H1 (cell line): ENCODE measurements around the gene UBE2F. TPM values are rescaled to one million over a fixed set of nuclear protein-coding genes. Genes with fewer than 3 reads are reported as not detected.

Experiments used
- CTCF ChIA-PET: fragments of 300-600 bp; sonication (Branson Sonifier 250); formaldehyde crosslinking; loops from one replicate; lab custom pipeline; 2021; ENCODE audit not compliant: partially characterized antibody; lab: Charles Lee
- POLR2A ChIA-PET: fragments of 300-600 bp; sonication (Branson Sonifier 250); formaldehyde crosslinking; loops from one replicate; lab custom pipeline; 2021; ENCODE audit warnings: inconsistent platforms; ENCODE audit not compliant: partially characterized antibody; lab: Charles Lee
- DNase-seq, 2 experiments: peaks; one replicate each; pipeline versions ENCODE4 v3.0.0 to v3.0.0-alpha.2; 2010 to 2022; ENCODE audit warnings: low spot score in 2 of 2, low read depth in 1 of 2, mixed read lengths in 1 of 2
- FAIRE-seq: peaks from 2 replicates; lab custom pipeline; 2011; peaks lifted over from hg19 to GRCh38; lab: Jason Lieb, UNC
- H2AFZ ChIP-seq: 2 replicates; pipeline ENCODE4 v1.8.1; 2012; ENCODE audit warnings: low read length, inconsistent platforms
- H2AK5ac ChIP-seq: 2 replicates; pipeline ENCODE4 v1.6.1; 2013; ENCODE audit warnings: low read depth, low read length
- H2BK120ac ChIP-seq: replicated peaks from 2 replicates; pipeline ENCODE3; 2013; ENCODE audit warnings: low read depth, low read length, inconsistent platforms
- H2BK12ac ChIP-seq: 2 replicates; pipeline ENCODE4 v1.6.1; 2013; ENCODE audit warnings: low read depth, low read length
- H2BK15ac ChIP-seq: 2 replicates; pipeline ENCODE4 v1.6.1; 2013; ENCODE audit warnings: low read length
- H2BK20ac ChIP-seq: 2 replicates; pipeline ENCODE4 v1.6.1; 2013; ENCODE audit warnings: low read length
- H2BK5ac ChIP-seq: 2 replicates; pipeline ENCODE4 v1.6.1; 2013; ENCODE audit warnings: low read depth, low read length
- H3K14ac ChIP-seq: 2 replicates; pipeline ENCODE4 v1.6.1; 2013; ENCODE audit warnings: inconsistent platforms; ENCODE audit not compliant: insufficient read length
- H3K18ac ChIP-seq: 2 replicates; pipeline ENCODE4 v1.6.1; 2013; ENCODE audit warnings: low read length; ENCODE audit errors: extremely low read depth
- H3K23ac ChIP-seq: 2 replicates; pipeline ENCODE4 v1.6.1; 2013; ENCODE audit warnings: inconsistent platforms; ENCODE audit not compliant: insufficient read length
- H3K23me2 ChIP-seq: 2 replicates; pipeline ENCODE4 v1.6.1; 2013; ENCODE audit warnings: low read depth, low read length
- H3K27ac ChIP-seq: 2 replicates; pipeline ENCODE4 v1.6.1; 2011; ENCODE audit warnings: low read depth, low read length, inconsistent platforms
- H3K27me3 ChIP-seq, 4 experiments: replicated peaks in 1 of 4; 1 replicate in 1 of 4; 2 replicates in 3 of 4; pipeline versions ENCODE4 v1.6.1 to v1.8.1; 2011 to 2013; ENCODE audit warnings: low read length in 3 of 4, mild to moderate bottlenecking in 3 of 4, inconsistent platforms in 2 of 4, mixed read lengths in 2 of 4, moderate library complexity in 1 of 4; ENCODE audit not compliant: control insufficient read depth in 3 of 4, insufficient read depth in 3 of 4; ENCODE audit errors: extremely low read depth in 1 of 4
- H3K36me3 ChIP-seq, 4 experiments: 2 replicates each; pipeline versions ENCODE4 v1.6.1 to v1.8.1; 2011 to 2013; ENCODE audit warnings: mild to moderate bottlenecking in 4 of 4, low read length in 3 of 4, moderate library complexity in 2 of 4, control low read depth in 1 of 4, inconsistent platforms in 1 of 4; ENCODE audit not compliant: insufficient read depth in 4 of 4, control insufficient read depth in 2 of 4
- H3K4ac ChIP-seq: replicated peaks from 2 replicates; pipeline ENCODE3; 2013; ENCODE audit warnings: low read length, low read depth, mixed read lengths, inconsistent platforms; ENCODE audit not compliant: insufficient read length
- H3K4me1 ChIP-seq, 4 experiments: replicated peaks in 1 of 4; 1 replicate in 1 of 4; 2 replicates in 3 of 4; pipeline versions ENCODE4 v1.6.1 to v1.8.1; 2011 to 2013; ENCODE audit warnings: low read length in 3 of 4, inconsistent platforms in 2 of 4, mixed read lengths in 1 of 4; ENCODE audit not compliant: insufficient read depth in 4 of 4, control insufficient read depth in 3 of 4
- H3K4me2 ChIP-seq, 2 experiments: 2 replicates each; pipeline versions ENCODE4 v1.6.1 to v1.8.1; 2011 to 2013; ENCODE audit warnings: low read depth in 2 of 2, low read length in 2 of 2, control low read depth in 1 of 2, inconsistent platforms in 1 of 2, mild to moderate bottlenecking in 1 of 2; ENCODE audit not compliant: insufficient read depth in 1 of 2
- H3K4me3 ChIP-seq, 4 experiments: fragments of 200-600, 300-600 bp in 1 of 4; sonication (generic), shearing (Covaris generic), sonication (Bioruptor Twin) in 1 of 4; 2 replicates each; pipeline versions ENCODE4 v1.5.1 to v1.8.1; 2011 to 2016; ENCODE audit warnings: low read length in 4 of 4, low read depth in 3 of 4, control low read depth in 2 of 4, inconsistent platforms in 2 of 4, mild to moderate bottlenecking in 2 of 4, mixed read lengths in 1 of 4, moderate library complexity in 1 of 4; ENCODE audit not compliant: insufficient read depth in 2 of 4; ENCODE audit errors: extremely low read depth in 1 of 4
- H3K56ac ChIP-seq: replicated peaks from 2 replicates; pipeline ENCODE3; 2013; ENCODE audit warnings: low read depth, mild to moderate bottlenecking, mixed read lengths, low read length, inconsistent platforms; ENCODE audit not compliant: insufficient read length
- H3K79me1 ChIP-seq: 2 replicates; pipeline ENCODE4 v1.6.1; 2013; ENCODE audit warnings: low read depth, low read length, control low read depth
- H3K79me2 ChIP-seq, 2 experiments: 2 replicates each; pipeline versions ENCODE4 v1.6.1 to v1.8.1; 2012 to 2013; ENCODE audit warnings: low read length in 2 of 2, mild to moderate bottlenecking in 2 of 2, inconsistent platforms in 1 of 2; ENCODE audit not compliant: insufficient read depth in 2 of 2, control insufficient read depth in 1 of 2
- H3K9ac ChIP-seq, 4 experiments: replicated peaks in 1 of 4; 1 replicate in 1 of 4; 2 replicates in 3 of 4; pipeline versions ENCODE4 v1.6.1 to v1.8.1; 2011 to 2013; ENCODE audit warnings: low read depth in 3 of 4, low read length in 3 of 4, control low read depth in 2 of 4, mild to moderate bottlenecking in 2 of 4, moderate library complexity in 2 of 4, inconsistent platforms in 1 of 4; ENCODE audit errors: extremely low read depth in 1 of 4
- H3K9me3 ChIP-seq, 2 experiments: 2 replicates each; pipeline versions ENCODE4 v1.6.1 to v1.8.1; 2012 to 2013; ENCODE audit warnings: mild to moderate bottlenecking in 2 of 2, moderate library complexity in 2 of 2, control low read depth in 1 of 2, inconsistent platforms in 1 of 2, low read depth in 1 of 2, low read length in 1 of 2, mixed read lengths in 1 of 2; ENCODE audit not compliant: insufficient read depth in 2 of 2
- H4K20me1 ChIP-seq, 2 experiments: replicated peaks in 1 of 2; 2 replicates each; pipeline versions ENCODE3 to v1.8.1; 2011 to 2013; ENCODE audit warnings: inconsistent platforms in 2 of 2, low read length in 2 of 2, mild to moderate bottlenecking in 1 of 2; ENCODE audit not compliant: insufficient read depth in 2 of 2, control insufficient read depth in 1 of 2
- H4K5ac ChIP-seq: 2 replicates; pipeline ENCODE4 v1.6.1; 2013; ENCODE audit warnings: low read length, low read depth, mixed read lengths, inconsistent platforms; ENCODE audit not compliant: insufficient read length
- H4K8ac ChIP-seq: 2 replicates; pipeline ENCODE4 v1.8.0; 2013; ENCODE audit warnings: mild to moderate bottlenecking, moderate library complexity, low read length, inconsistent platforms; ENCODE audit not compliant: insufficient read depth; ENCODE audit errors: extremely low read depth
- H4K91ac ChIP-seq: replicated peaks from 2 replicates; pipeline ENCODE3; 2013; ENCODE audit warnings: low read length, mixed read lengths, inconsistent platforms; ENCODE audit not compliant: insufficient read length
- CTCF ChIP-seq, 3 experiments: IDR thresholded peaks; 1 replicate in 2 of 3; 2 replicates in 1 of 3; pipeline versions ENCODE4 v1.5.1 to v1.6.1; 2011; ENCODE audit warnings: low read length in 3 of 3, mild to moderate bottlenecking in 3 of 3, inconsistent platforms in 2 of 3, low read depth in 1 of 3, moderate library complexity in 1 of 3; ENCODE audit not compliant: insufficient read depth in 1 of 3; ENCODE audit errors: control extremely low read depth in 1 of 3
- KDM5A ChIP-seq: fragments of 200-600 bp; IDR thresholded peaks from 2 replicates; pipeline ENCODE4 v1.7.1; 2012; ENCODE audit warnings: mild to moderate bottlenecking, low read length, inconsistent platforms, mixed read lengths
- SIX5 ChIP-seq: IDR thresholded peaks from 2 replicates; pipeline ENCODE4 v1.6.1; 2011; ENCODE audit warnings: mild to moderate bottlenecking, low read depth, low read length
- TAF1 ChIP-seq: IDR thresholded peaks from 2 replicates; pipeline ENCODE4 v1.6.1; 2011; ENCODE audit warnings: mild to moderate bottlenecking, low read depth, low read length
- TEAD4 ChIP-seq: IDR thresholded peaks from 2 replicates; pipeline ENCODE4 v1.6.1; 2012; ENCODE audit warnings: low read depth, low read length, inconsistent platforms, mixed read lengths
- USF2 ChIP-seq: IDR thresholded peaks from 2 replicates; pipeline ENCODE4 v1.6.1; 2011; ENCODE audit warnings: low read length, improper control_type of control experiment
- whole genome bisulfite sequencing, 2 experiments: shearing (Covaris generic) in 1 of 2; methylation state at CpG; one replicate each; pipeline versions ENCODE4 v1.1.6 to v1.1.7; 2013 to 2015; ENCODE audit warnings: low lambda C conversion rate in 2 of 2, mixed read lengths in 2 of 2, inconsistent platforms in 1 of 2, low coverage in 1 of 2, missing lambda C conversion rate in 1 of 2; ENCODE audit not compliant: insufficient replicate concordance in 2 of 2, insufficient coverage in 1 of 2, insufficient read length in 1 of 2; ENCODE audit errors: extremely low coverage in 1 of 2, missing lambda C conversion rate in 1 of 2; 5-methylcytosine and 5-hydroxymethylcytosine counted together
- polyA plus RNA-seq, 7 experiments: library from polyadenylated mRNA; depleted of rRNA in 3 of 7; stranded (reverse) in 5 of 7; unstranded in 2 of 7; fragments of >200 nt in 5 of 7; fragments of 200-250 nt in 2 of 7; gene quantifications; 1 replicate in 5 of 7; 2 replicates in 1 of 7; 4 replicates in 1 of 7; pipeline versions ENCODE4 v1.2.1 to v1.2.3, GENCODE V29; 2011 to 2013; ENCODE audit warnings: missing spikeins in 2 of 7, mixed read lengths in 2 of 7
- total RNA-seq: library from RNA; stranded (reverse); fragmentation: NEBNext Ultra II Directional; extraction: Animal tissue kit (Norgen Biotek cat#: 25700); gene quantifications from 2 replicates; pipeline ENCODE4 v1.2.1, GENCODE V29; 2021

The UBE2F gene
- total and polyA plus RNA-seq, 2 of the 8 experiments (the other 6 are each of a cell fraction or from before 2014, with no cell fraction given) = 43.3 to 59.8 TPM

- TF ChIP-seq TAF1 = no peak
- TF ChIP-seq CTCF (IDR thresholded peaks at IDR 0.05; ENCODE audit: control extremely low read depth in 1 of 3, insufficient read depth in 1 of 3, low read depth in 1 of 3, low read length in 3 of 3) = no peak
- TF ChIP-seq USF2 = no peak
- TF ChIP-seq KDM5A = no peak
- TF ChIP-seq SIX5 = no peak
- TF ChIP-seq TEAD4 = no peak
- Histone ChIP-seq H3K27ac (no peak overlapping the region), H3K9ac (no peak overlapping the region), H3K4me2 (no peak overlapping the region), H3K23me2 (no peaks in the 10 kb centered on the region), H2AK5ac (no peak overlapping the region), H3K27me3 (no peaks in the 10 kb centered on the region), H3K79me1 (no peaks in the 10 kb centered on the region; the same call in 1 of the 2 replicates), H4K8ac (no peak overlapping the region), H3K4me1 (no peaks in the 10 kb centered on the region), H2BK5ac (no peak overlapping the region), H3K14ac (no peak overlapping the region), H2AFZ (no peak overlapping the region), H3K56ac (no peak overlapping the region), H4K5ac (no peak overlapping the region), H2BK15ac (no peak overlapping the region), H2BK120ac (no peak overlapping the region), H3K18ac (no peak overlapping the region), H3K36me3 (no peaks in the 10 kb centered on the region), H2BK12ac (no peak overlapping the region), H3K23ac (no peak overlapping the region), H3K9me3 (no peaks in the 10 kb centered on the region; a peak in 1 of 4 replicates), H4K20me1 (peaks cover 0 to 3% of the 10 kb centered on the region in 2 experiments), H4K91ac (no peak overlapping the region), H2BK20ac (no peak overlapping the region), H3K79me2 (no peaks in the 10 kb centered on the region; a peak in 1 of 4 replicates), H3K4ac (no peak overlapping the region), H3K4me3 (no peak overlapping the region)
- 86% methylated on average over 3 of the region's 3 CpGs; no CpG with 5 or more reads in 1 of the 2 experiments for WGBS, 2 experiments
- FAIRE-seq (no peak), DNase-seq (no peak)
- CTCF ChIA-PET = no interaction called here
- POLR2A ChIA-PET = no interaction called here
Measured at GRCh38 chr2:238004077-238004830, 37.4 kb downstream of the UBE2F start.
